ENCODE data around the gene METTL2A. TPM values are rescaled to one million over a fixed set of nuclear protein-coding genes. Genes with fewer than 3 reads are reported as not detected.
"Not testable (repeated sequence)": the region's sequence is repeated elsewhere in the genome, so short reads cannot be mapped to it uniquely, and the experiment has no call there.

The METTL2A gene
- total and polyA plus RNA-seq, 3 experiments from 2014 or later, result 21.4 to 36.5 (median 35.2) TPM

- Mint-ChIP-seq H3K4me1 (peaks cover 28 to 62% (median 50%) of the 10 kb centered on the region in 3 donors), H3K36me3 (peaks cover 0 to 32% (median 6%) of the 10 kb centered on the region in 3 donors)
- H3K27ac ChIP-seq (ENCODE audit: low read depth, low read length); H3K27me3 ChIP-seq (ENCODE audit: insufficient read depth, low read length, poor library complexity, severe bottlenecking); H3K9me3 ChIP-seq (ENCODE audit: low read length); H3K27me3 Mint-ChIP-seq; H3K36me3 ChIP-seq (ENCODE audit: insufficient read depth, low read length); H3K4me1 ChIP-seq (ENCODE audit: insufficient read depth, low read length); H3K4me3 ChIP-seq (ENCODE audit: low read length); CTCF ChIA-PET; H3K4me3 Mint-ChIP-seq; H3K27ac Mint-ChIP-seq; DNase-seq; POLR2A ChIA-PET; H3K9me3 Mint-ChIP-seq: not testable (repeated sequence)
Observed at GRCh38 chr17:62494073-62494472, 70.4 kb downstream of the METTL2A start.

GRCh38 chr17:62496344-62496743, 72.6 kb downstream of the METTL2A start:
- H3K27ac ChIP-seq (ENCODE audit: low read depth, low read length); H3K9me3 Mint-ChIP-seq; H3K27ac Mint-ChIP-seq; H3K36me3 ChIP-seq (ENCODE audit: insufficient read depth, low read length); H3K4me3 Mint-ChIP-seq; H3K27me3 ChIP-seq (ENCODE audit: insufficient read depth, low read length, poor library complexity, severe bottlenecking); H3K9me3 ChIP-seq (ENCODE audit: low read length); H3K4me3 ChIP-seq (ENCODE audit: low read length); CTCF ChIA-PET; H3K27me3 Mint-ChIP-seq; H3K4me1 ChIP-seq (ENCODE audit: insufficient read depth, low read length); POLR2A ChIA-PET; DNase-seq: not testable (repeated sequence)
- peaks cover 0 to 24% (median 5%) of the 10 kb centered on the region in 3 donors for H3K36me3 Mint-ChIP-seq
- peaks cover 26 to 55% (median 39%) of the 10 kb centered on the region in 3 donors for H3K4me1 Mint-ChIP-seq

GRCh38 chr17:62498796-62499195, 75.1 kb downstream of the METTL2A start:
- H3K4me3 Mint-ChIP-seq; H3K27ac Mint-ChIP-seq; H3K9me3 ChIP-seq (ENCODE audit: low read length); H3K4me3 ChIP-seq (ENCODE audit: low read length); H3K27me3 Mint-ChIP-seq; H3K9me3 Mint-ChIP-seq; DNase-seq; H3K27me3 ChIP-seq (ENCODE audit: insufficient read depth, low read length, poor library complexity, severe bottlenecking); POLR2A ChIA-PET; H3K4me1 ChIP-seq (ENCODE audit: insufficient read depth, low read length); H3K27ac ChIP-seq (ENCODE audit: low read depth, low read length); H3K36me3 ChIP-seq (ENCODE audit: insufficient read depth, low read length); CTCF ChIA-PET: not testable (repeated sequence)
- peaks cover 0 to 12% (median 2%) of the 10 kb centered on the region in 3 donors for H3K36me3 Mint-ChIP-seq
- H3K4me1 Mint-ChIP-seq, result peaks cover 16 to 42% (median 26%) of the 10 kb centered on the region in 3 donors

Other genes starting within 250 kb of the METTL2A start
- gene EFCAB3, start 43.3 kb upstream of the METTL2A start, total RNA-seq, result not detected
- not detected for gene EFCAB3, start 43.3 kb upstream of the METTL2A start, polyA plus RNA-seq
- gene TLK2, start 54.9 kb downstream of the METTL2A start, total RNA-seq, result 10 to 100 TPM; 41.9 to 43.4 TPM
- gene TLK2, start 54.9 kb downstream of the METTL2A start, polyA plus RNA-seq, result 13.3 TPM
- 10 to 100 TPM; 10.0 to 10.2 TPM for gene MRC2, start 203.8 kb downstream of the METTL2A start, total RNA-seq
- gene MRC2, start 203.8 kb downstream of the METTL2A start, polyA plus RNA-seq, result 0.08 TPM